ENCODE data around the gene SZRD1. TPM values are rescaled to one million over a fixed set of nuclear protein-coding genes. Genes with fewer than 3 reads are reported as not detected.

SZRD1 gene
- total RNA-seq, 4 donors from 2014 or later: 54.6 to 66.8 (median 61.7) TPM

- Histone ChIP-seq H3K4me3 (no peak overlapping the region), H3K27ac (no peak overlapping the region), H3K9me3 (no peaks in the 10 kb centered on the region), H3K4me1 (no peaks in the 10 kb centered on the region), H3K27me3 (no peaks in the 10 kb centered on the region), H3K36me3 (no peaks in the 10 kb centered on the region)
- TF ChIP-seq CTCF (IDR thresholded peaks at IDR 0.05) (no peak), EP300 (IDR thresholded peaks at IDR 0.05; ENCODE audit: low read depth) (no peak), POLR2A (IDR thresholded peaks at IDR 0.05) (no peak), POLR2AphosphoS5 (IDR thresholded peaks at IDR 0.05) (no peak)
- in situ Hi-C loops (cut with MboI; ENCODE audit: low pct_ligation_motif_present in 1 of 4, low pct_unique_long_range_greater_than_20kb in 1 of 4, low sequenced_read_pairs in 3 of 4): no loop called here
- intact Hi-C loops (cut with DNase I; ENCODE audit: low total_unique reads): no loop called here
- WGBS, 2 donors (ENCODE audit: low coverage in 1 of 2): 86% methylated on average over 24 of the region's 25 CpGs; no CpG with 5 or more reads in 1 of the 2 donors
- DNase-seq: no peak
These were observed 42.6 kb downstream of the SZRD1 start for GRCh38 chr1:16409536-16410152.

- no peaks in the 10 kb centered on the region for H3K36me3 ChIP-seq
- no peaks in the 10 kb centered on the region for H3K4me1 ChIP-seq
- intact Hi-C loops (cut with DNase I; ENCODE audit: low total_unique reads): no loop called here
- no peak overlapping the region for H3K4me3 ChIP-seq
- in situ Hi-C loops (cut with MboI; ENCODE audit: low pct_ligation_motif_present in 1 of 4, low pct_unique_long_range_greater_than_20kb in 1 of 4, low sequenced_read_pairs in 3 of 4): no loop called here
- TF ChIP-seq CTCF (IDR thresholded peaks at IDR 0.05) (no peak), POLR2A (IDR thresholded peaks at IDR 0.05) (no peak), EP300 (IDR thresholded peaks at IDR 0.05; ENCODE audit: low read depth) (no peak), POLR2AphosphoS5 (IDR thresholded peaks at IDR 0.05) (no peak)
- H3K27me3 ChIP-seq: no peaks in the 10 kb centered on the region
- WGBS, 2 donors (ENCODE audit: low coverage in 1 of 2): 90 to 96% methylated on average over 1 to 5 of the region's 5 CpGs
- no peak for DNase-seq
- no peaks in the 10 kb centered on the region for H3K9me3 ChIP-seq
- H3K27ac ChIP-seq: no peak overlapping the region
These were observed 43.8 kb downstream of the SZRD1 start for GRCh38 chr1:16410803-16411202.

- intact Hi-C loops (cut with DNase I; ENCODE audit: low total_unique reads): no loop called here
- H3K27ac ChIP-seq: no peak overlapping the region
- H3K36me3 ChIP-seq: no peaks in the 10 kb centered on the region
- no peaks in the 10 kb centered on the region for H3K9me3 ChIP-seq
- 76 to 83% methylated on average over 2 to 3 of the region's 3 CpGs for WGBS, 2 donors (ENCODE audit: low coverage in 1 of 2)
- H3K4me3 ChIP-seq: no peak overlapping the region
- no peaks in the 10 kb centered on the region for H3K4me1 ChIP-seq
- no peak for DNase-seq
- TF ChIP-seq CTCF (IDR thresholded peaks at IDR 0.05): no peak
- no peak for TF ChIP-seq POLR2A (IDR thresholded peaks at IDR 0.05)
- TF ChIP-seq POLR2AphosphoS5 (IDR thresholded peaks at IDR 0.05): no peak
- no peak for TF ChIP-seq EP300 (IDR thresholded peaks at IDR 0.05; ENCODE audit: low read depth)
- H3K27me3 ChIP-seq: no peaks in the 10 kb centered on the region
- in situ Hi-C loops (cut with MboI; ENCODE audit: low pct_ligation_motif_present in 1 of 4, low pct_unique_long_range_greater_than_20kb in 1 of 4, low sequenced_read_pairs in 3 of 4): no loop called here
These were observed 46.1 kb downstream of the SZRD1 start for GRCh38 chr1:16413191-16413590.

GRCh38 chr1:16418823-16419425, 51.9 kb downstream of the SZRD1 start:
- intact Hi-C loops (cut with DNase I; ENCODE audit: low total_unique reads) (no loop called here), in situ Hi-C loops (cut with MboI; ENCODE audit: low pct_ligation_motif_present in 1 of 4, low pct_unique_long_range_greater_than_20kb in 1 of 4, low sequenced_read_pairs in 3 of 4) (no loop called here)
- Histone ChIP-seq H3K27ac (no peak overlapping the region), H3K27me3 (no peaks in the 10 kb centered on the region), H3K4me1 (no peaks in the 10 kb centered on the region), H3K9me3 (no peaks in the 10 kb centered on the region), H3K4me3 (no peak overlapping the region), H3K36me3 (no peaks in the 10 kb centered on the region)
- TF ChIP-seq POLR2AphosphoS5 (IDR thresholded peaks at IDR 0.05) (no peak), EP300 (IDR thresholded peaks at IDR 0.05; ENCODE audit: low read depth) (no peak), CTCF (IDR thresholded peaks at IDR 0.05) (no peak), POLR2A (IDR thresholded peaks at IDR 0.05) (no peak)
- no peak for DNase-seq
- WGBS, 2 donors (ENCODE audit: low coverage in 1 of 2): 84 to 87% methylated on average over 7 of the region's 7 CpGs
